GM21723 (cell line): ENCODE results near the gene CD63.
A peak's percentile ranks its signal among the peaks of the same experiment; 100 is the strongest.

ENCODE experiments used
- ATAC-seq: cut with Tn5 transposase; IDR thresholded peaks from one replicate; pipeline ENCODE4 v1.9.1; 2021; ENCODE audit warnings: mild to moderate bottlenecking, moderate library complexity; ENCODE audit not compliant: unreplicated experiment

Gene CD63

GRCh38 chr12:55741931-55742680, 13.3 kb upstream of the CD63 start:
- no peak for ATAC-seq

GRCh38 chr12:55739025-55739378, 10.2 kb upstream of the CD63 start:
- ATAC-seq: no peak

GRCh38 chr12:55738123-55739024, 9.6 kb upstream of the CD63 start:
- peak; percentile 83 for ATAC-seq

GRCh38 chr12:55737581-55738122, 8.8 kb upstream of the CD63 start:
- ATAC-seq: peak; percentile 3

- peak; percentile 39 for ATAC-seq
Observed at GRCh38 chr12:55736780-55737580, 8.2 kb upstream of the CD63 start.

GRCh38 chr12:55736076-55736475, 7.3 kb upstream of the CD63 start:
- no peak for ATAC-seq

- no peak for ATAC-seq
Observed at GRCh38 chr12:55734595-55734994, 5.8 kb upstream of the CD63 start.

- ATAC-seq: no peak
Observed at GRCh38 chr12:55733858-55734257, 5.0 kb upstream of the CD63 start.

- no peak for ATAC-seq
Observed at GRCh38 chr12:55733021-55733555, 4.3 kb upstream of the CD63 start.

- ATAC-seq: no peak
Observed at GRCh38 chr12:55732288-55732687, 3.5 kb upstream of the CD63 start.

GRCh38 chr12:55729819-55730818, 1.3 kb upstream of the CD63 start:
- peak; percentile 44 for ATAC-seq

- ATAC-seq: peak; percentile 20
Observed at GRCh38 chr12:55728186-55728938, 447 bp downstream of the CD63 start.

- no peak for ATAC-seq
Observed at GRCh38 chr12:55727643-55728185, 1.1 kb downstream of the CD63 start.

GRCh38 chr12:55726971-55727370, 1.8 kb downstream of the CD63 start:
- no peak for ATAC-seq

- no peak for ATAC-seq
Observed at GRCh38 chr12:55725556-55725955, 3.3 kb downstream of the CD63 start.

GRCh38 chr12:55724940-55725309, 3.9 kb downstream of the CD63 start:
- no peak for ATAC-seq

GRCh38 chr12:55724226-55724939, 4.4 kb downstream of the CD63 start:
- no peak for ATAC-seq
